ENCODE results near the gene F5. TPM values are rescaled to one million over a fixed set of nuclear protein-coding genes. Genes with fewer than 3 reads are reported as not detected.

F5 gene
- total and polyA plus RNA-seq, 2 experiments from 2014 or later = 0.16 TPM; not detected in 1

GRCh38 chr1:169475806-169476387 lies 110.4 kb downstream of the F5 start:
- ATAC-seq (no peak), DNase-seq (ENCODE audit: low spot score) (no peak)
- Histone ChIP-seq H4K20me1 (replicated peaks; ENCODE audit: insufficient read depth) (peaks cover 2% of the 10 kb centered on the region; the same call in 1 of the 2 replicates), H2AFZ (no peak overlapping the region), H3K27me3 (ENCODE audit: insufficient read depth) (no peaks in the 10 kb centered on the region), H3K9me2 (ENCODE audit: insufficient read depth) (no peaks in the 10 kb centered on the region), H3K27ac (ENCODE audit: low read depth) (no peak overlapping the region), H3K79me2 (replicated peaks; ENCODE audit: insufficient read depth) (peaks cover 51% of the 10 kb centered on the region), H3K4me2 (no peak overlapping the region), H3K4me1 (ENCODE audit: insufficient read depth) (peaks cover 23% of the 10 kb centered on the region), H3F3A (replicated peaks; ENCODE audit: low read depth) (no peaks in the 10 kb centered on the region), H3K4me3 (no peak overlapping the region), H3K36me3 (ENCODE audit: insufficient read depth) (peaks cover 3% of the 10 kb centered on the region)
- H3K4me3 Mint-ChIP-seq = no peak overlapping the region
- peaks cover 2% of the 10 kb centered on the region for H3K27me3 Mint-ChIP-seq (ENCODE audit: insufficient read depth, low read depth, poor library complexity)
- peaks cover 13% of the 10 kb centered on the region for H3K36me3 Mint-ChIP-seq (ENCODE audit: low read depth)
- peaks cover 23% of the 10 kb centered on the region for H3K4me1 Mint-ChIP-seq
- H3K27ac Mint-ChIP-seq = no peak overlapping the region
- no peaks in the 10 kb centered on the region for H3K9me3 Mint-ChIP-seq
- no peak for TF ChIP-seq POLR2AphosphoS5 (IDR thresholded peaks at IDR 0.05; ENCODE audit: low read depth)
- TF ChIP-seq ZNF462 (CRISPR knock-in tag; IDR thresholded peaks at IDR 0.05) = no peak
- no peak for TF ChIP-seq EZH2phosphoT487 (IDR thresholded peaks at IDR 0.05; ENCODE audit: unreplicated experiment)
- TF ChIP-seq CREB1 (CRISPR knock-in tag; IDR thresholded peaks at IDR 0.05; ENCODE audit: low read depth) = no peak
- no peak for TF ChIP-seq ZNF331 (CRISPR knock-in tag; IDR thresholded peaks at IDR 0.05; ENCODE audit: low read depth)
- no peak for TF ChIP-seq STAT1 (IDR thresholded peaks at IDR 0.05; ENCODE audit: unreplicated experiment)
- TF ChIP-seq ZNF114 (CRISPR knock-in tag; IDR thresholded peaks at IDR 0.05) = no peak
- TF ChIP-seq JUNB (IDR thresholded peaks at IDR 0.05; ENCODE audit: unreplicated experiment) = no peak
- no peak for TF ChIP-seq EZH2 (IDR thresholded peaks at IDR 0.05; ENCODE audit: low read depth, unreplicated experiment)
- TF ChIP-seq CTCF (conservative IDR thresholded peaks at IDR 0.05; ENCODE audit: low read depth in 2 of 2) = no peak
- no peak for TF ChIP-seq REST (IDR thresholded peaks at IDR 0.05; ENCODE audit: unreplicated experiment)
- TF ChIP-seq NANOG (IDR thresholded peaks at IDR 0.05; ENCODE audit: borderline replicate concordance) = no peak
- no peak for TF ChIP-seq ETS1 (IDR thresholded peaks at IDR 0.05)
